Measurements from ENCODE around the gene RNF220. TPM values are rescaled to one million over a fixed set of nuclear protein-coding genes. Genes with fewer than 3 reads are reported as not detected.

RNF220 gene
- total RNA-seq, 1 donor from 2014 or later: 72.5 TPM

GRCh38 chr1:44507490-44508396 lies 102.7 kb downstream of the RNF220 start:
- intact Hi-C loops (cut with DNase I): loop anchor here (10.0 kb wide), 1 partner anchor 133 kb away; no protein-coding TSS in a partner anchor
- ATAC-seq (ENCODE audit: poor library complexity) (no peak), DNase-seq (no peak)

- DNase-seq: no peak
- ATAC-seq (ENCODE audit: poor library complexity): no peak
- intact Hi-C loops (cut with DNase I): loop anchor here (10.0 kb wide), 1 partner anchor 134 kb away; no protein-coding TSS in a partner anchor
These were observed 103.3 kb downstream of the RNF220 start for GRCh38 chr1:44508397-44508745.

GRCh38 chr1:44511363-44511762 lies 106.3 kb downstream of the RNF220 start:
- ATAC-seq (ENCODE audit: poor library complexity): no peak
- intact Hi-C loops (cut with DNase I): no loop called here

GRCh38 chr1:44511769-44512168 lies 106.7 kb downstream of the RNF220 start:
- ATAC-seq (ENCODE audit: poor library complexity) (no peak), DNase-seq (no peak)
- intact Hi-C loops (cut with DNase I): no loop called here

More at GRCh38 chr1:44511363-44511762, 106.3 kb downstream of the RNF220 start:
- no peak for DNase-seq

GRCh38 chr1:44512313-44512885 lies 107.3 kb downstream of the RNF220 start:
- no peak for DNase-seq
- ATAC-seq (ENCODE audit: poor library complexity): no peak
- intact Hi-C loops (cut with DNase I): no loop called here

- ATAC-seq (ENCODE audit: poor library complexity) (no peak), DNase-seq (no peak)
- intact Hi-C loops (cut with DNase I): no loop called here
These were observed 108.1 kb downstream of the RNF220 start for GRCh38 chr1:44513111-44513510.

- DNase-seq: no peak
- no peak for ATAC-seq (ENCODE audit: poor library complexity)
- intact Hi-C loops (cut with DNase I): no loop called here
These were observed 109.6 kb downstream of the RNF220 start for GRCh38 chr1:44514673-44515072.

- DNase-seq (no peak), ATAC-seq (ENCODE audit: poor library complexity) (no peak)
- intact Hi-C loops (cut with DNase I): no loop called here
These were observed 110.4 kb downstream of the RNF220 start for GRCh38 chr1:44515416-44515815.

GRCh38 chr1:44519035-44519676 lies 114.1 kb downstream of the RNF220 start:
- DNase-seq (no peak), ATAC-seq (ENCODE audit: poor library complexity) (no peak)
- intact Hi-C loops (cut with DNase I): no loop called here

- intact Hi-C loops (cut with DNase I): no loop called here
- ATAC-seq (ENCODE audit: poor library complexity): no peak
- DNase-seq: no peak
These were observed 116.5 kb downstream of the RNF220 start for GRCh38 chr1:44521378-44522080.

GRCh38 chr1:44523593-44524591 lies 118.8 kb downstream of the RNF220 start:
- intact Hi-C loops (cut with DNase I): no loop called here
- DNase-seq: no peak
- no peak for ATAC-seq (ENCODE audit: poor library complexity)

- DNase-seq (no peak), ATAC-seq (ENCODE audit: poor library complexity) (no peak)
- intact Hi-C loops (cut with DNase I): no loop called here
These were observed 119.8 kb downstream of the RNF220 start for GRCh38 chr1:44524655-44525500.

GRCh38 chr1:44526295-44527073 lies 121.4 kb downstream of the RNF220 start:
- no peak for ATAC-seq (ENCODE audit: poor library complexity)
- intact Hi-C loops (cut with DNase I): no loop called here
- no peak for DNase-seq

- intact Hi-C loops (cut with DNase I): no loop called here
- ATAC-seq (ENCODE audit: poor library complexity) (peak; percentile 68), DNase-seq (no peak)
These were observed 126.9 kb downstream of the RNF220 start for GRCh38 chr1:44531785-44532566.

GRCh38 chr1:44532567-44532944 lies 127.5 kb downstream of the RNF220 start:
- intact Hi-C loops (cut with DNase I): no loop called here
- no peak for DNase-seq
- ATAC-seq (ENCODE audit: poor library complexity): no peak

GRCh38 chr1:44534771-44535170 lies 129.7 kb downstream of the RNF220 start:
- ATAC-seq (ENCODE audit: poor library complexity) (no peak), DNase-seq (no peak)
- intact Hi-C loops (cut with DNase I): no loop called here

Data from Right ventricle myocardium superior (tissue), 1 donor.